ENCODE data around the gene GREB1. TPM values are rescaled to one million over a fixed set of nuclear protein-coding genes. Genes with fewer than 3 reads are reported as not detected.

The GREB1 gene
- total RNA-seq, 4 donors from 2014 or later, result 3.0 to 6.1 (median 4.3) TPM

- WGBS, result 55% methylated on average over 18 of the region's 18 CpGs
- no peaks in the 10 kb centered on the region for H3K9me3 ChIP-seq
- no peak overlapping the region for H3K27ac ChIP-seq
- H3K36me3 ChIP-seq, result no peaks in the 10 kb centered on the region
- peaks cover under 1% of the 10 kb centered on the region for H3K27me3 ChIP-seq
- TF ChIP-seq POLR2AphosphoS5 (IDR thresholded peaks at IDR 0.05) (no peak), CTCF (IDR thresholded peaks at IDR 0.05) (no peak), POLR2A (IDR thresholded peaks at IDR 0.05) (no peak), EP300 (IDR thresholded peaks at IDR 0.05) (no peak)
- peaks cover 4% of the 10 kb centered on the region for H3K4me1 ChIP-seq
- no peak for DNase-seq (ENCODE audit: low spot score in 2 of 2)
- no peak overlapping the region for H3K4me3 ChIP-seq
Observed at GRCh38 chr2:11539317-11540147, 5.7 kb downstream of the GREB1 start.

GRCh38 chr2:11540148-11540995, 6.5 kb downstream of the GREB1 start:
- Histone ChIP-seq H3K4me1 (peaks cover 4% of the 10 kb centered on the region), H3K27ac (no peak overlapping the region), H3K4me3 (no peak overlapping the region), H3K36me3 (no peaks in the 10 kb centered on the region), H3K27me3 (no peaks in the 10 kb centered on the region), H3K9me3 (no peaks in the 10 kb centered on the region)
- 59% methylated on average over 12 of the region's 12 CpGs for WGBS
- DNase-seq (ENCODE audit: low spot score in 2 of 2), result no peak
- no peak for TF ChIP-seq EP300 (IDR thresholded peaks at IDR 0.05)
- TF ChIP-seq POLR2A (IDR thresholded peaks at IDR 0.05), result no peak
- no peak for TF ChIP-seq CTCF (IDR thresholded peaks at IDR 0.05)
- TF ChIP-seq POLR2AphosphoS5 (IDR thresholded peaks at IDR 0.05), result no peak

DNA sequence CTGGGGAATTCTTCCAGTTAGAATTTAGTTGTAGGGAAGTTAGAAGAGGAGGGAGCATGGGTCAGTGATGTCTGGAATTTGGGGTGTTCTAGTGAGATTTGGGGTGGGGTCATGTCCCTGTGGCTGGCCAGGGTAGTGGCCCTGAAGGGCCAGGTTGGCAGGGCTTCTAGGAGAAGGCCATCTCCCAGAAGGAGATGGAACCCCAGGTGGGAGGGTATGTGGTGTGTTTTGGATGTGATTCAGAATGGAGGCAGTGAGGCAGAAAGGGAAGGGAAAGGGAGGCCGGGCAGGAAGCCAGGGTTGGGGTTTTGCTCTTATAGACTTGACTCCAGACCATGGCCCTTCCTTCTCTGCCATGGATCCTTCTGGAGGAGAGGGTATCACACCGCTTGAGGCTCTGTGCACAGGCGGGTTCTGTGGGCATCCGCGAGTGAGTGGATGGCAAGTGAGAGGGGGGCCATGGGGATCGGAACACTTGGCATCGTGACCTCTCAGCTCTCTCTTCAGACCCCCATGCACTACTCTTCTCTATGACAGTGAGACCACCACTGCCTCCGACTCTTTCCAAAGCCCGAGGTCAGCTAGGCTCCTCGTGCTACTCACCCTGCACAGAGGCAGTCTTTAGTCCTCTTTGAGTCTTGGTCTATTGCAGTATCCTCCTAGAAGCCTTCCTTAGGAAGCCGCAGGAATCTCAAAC, 7.3 kb downstream of the GREB1 start:
- Histone ChIP-seq H3K4me3 (no peak overlapping the region), H3K27ac (no peak overlapping the region), H3K36me3 (no peaks in the 10 kb centered on the region), H3K4me1 (peaks cover 4% of the 10 kb centered on the region), H3K9me3 (no peaks in the 10 kb centered on the region), H3K27me3 (no peaks in the 10 kb centered on the region)
- DNase-seq (ENCODE audit: low spot score in 2 of 2), result no peak
- 92% methylated on average over 11 of the region's 11 CpGs for WGBS
- TF ChIP-seq CTCF (IDR thresholded peaks at IDR 0.05), result no peak
- no peak for TF ChIP-seq POLR2AphosphoS5 (IDR thresholded peaks at IDR 0.05)
- no peak for TF ChIP-seq EP300 (IDR thresholded peaks at IDR 0.05)
- TF ChIP-seq POLR2A (IDR thresholded peaks at IDR 0.05), result no peak

DNA sequence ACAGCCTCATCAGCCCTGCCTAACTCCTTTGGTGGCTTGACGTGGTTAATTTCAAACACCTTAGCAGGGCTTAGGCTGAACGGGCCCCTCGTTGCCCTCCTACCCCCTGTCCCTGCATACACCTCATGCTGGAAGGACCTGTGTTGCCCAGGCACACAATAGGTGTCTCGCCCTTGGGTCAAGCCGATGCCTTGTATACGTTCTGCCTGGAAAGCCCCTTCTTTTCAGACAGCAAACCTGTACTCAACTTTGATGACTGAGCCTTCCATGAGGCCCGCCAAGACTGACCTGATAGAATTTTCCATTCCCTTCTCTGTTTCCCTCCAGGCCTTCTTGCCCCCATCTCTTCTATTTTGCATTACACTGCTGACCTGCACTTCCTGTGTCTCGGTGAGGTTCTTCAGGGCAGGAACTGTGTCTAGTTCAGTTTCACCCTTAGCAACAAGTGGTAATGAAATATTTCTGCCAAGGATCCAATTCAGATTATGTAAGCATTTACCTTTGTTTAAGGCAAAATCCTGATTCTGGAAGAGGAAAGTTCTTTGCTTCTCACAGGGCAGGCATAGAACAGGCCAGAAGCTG, 7.9 kb downstream of the GREB1 start:
- Histone ChIP-seq H3K27me3 (no peaks in the 10 kb centered on the region), H3K36me3 (no peaks in the 10 kb centered on the region), H3K4me3 (no peak overlapping the region), H3K27ac (no peak overlapping the region), H3K9me3 (no peaks in the 10 kb centered on the region), H3K4me1 (peaks cover 9% of the 10 kb centered on the region)
- WGBS, result 81% methylated on average over 8 of the region's 8 CpGs
- no peak for TF ChIP-seq CTCF (IDR thresholded peaks at IDR 0.05)
- no peak for TF ChIP-seq POLR2A (IDR thresholded peaks at IDR 0.05)
- TF ChIP-seq EP300 (IDR thresholded peaks at IDR 0.05), result no peak
- no peak for TF ChIP-seq POLR2AphosphoS5 (IDR thresholded peaks at IDR 0.05)
- no peak for DNase-seq (ENCODE audit: low spot score in 2 of 2)
